Small intestine (tissue), 7 donors: ENCODE measurements around the gene CATSPER3. TPM values are rescaled to one million over a fixed set of nuclear protein-coding genes. Genes with fewer than 3 reads are reported as not detected.

ENCODE experiments used
- DNase-seq, 2 donors: peaks; one replicate each; pipeline versions ENCODE4 v3.0.0 to v3.0.0-alpha.2; 2013
- FAIRE-seq: peaks from 2 replicates; lab custom pipeline; 2012; peaks lifted over from hg19 to GRCh38; lab: Jason Lieb, UNC
- H3K27ac ChIP-seq, 3 donors: one replicate each; pipeline ENCODE4 v1.5.1; 2013; ENCODE audit warnings: low read length in 2 of 3, mild to moderate bottlenecking in 2 of 3, control low read depth in 1 of 3, inconsistent platforms in 1 of 3, low read depth in 1 of 3, moderate library complexity in 1 of 3
- H3K27me3 ChIP-seq, 3 donors: one replicate each; pipeline ENCODE4 v1.6.1; 2013; ENCODE audit warnings: low read length in 3 of 3, inconsistent platforms in 1 of 3; ENCODE audit not compliant: control insufficient read depth in 3 of 3, insufficient read depth in 3 of 3
- H3K36me3 ChIP-seq, 3 donors: one replicate each; pipeline ENCODE4 v1.6.1; 2013; ENCODE audit warnings: low read length in 3 of 3, inconsistent platforms in 1 of 3, low read depth in 1 of 3, mild to moderate bottlenecking in 1 of 3, moderate library complexity in 1 of 3; ENCODE audit not compliant: control insufficient read depth in 3 of 3, insufficient read depth in 2 of 3
- H3K4me1 ChIP-seq, 3 donors: one replicate each; pipeline ENCODE4 v1.6.1; 2013; ENCODE audit warnings: low read length in 2 of 3, inconsistent platforms in 1 of 3, low read depth in 1 of 3, mild to moderate bottlenecking in 1 of 3, moderate library complexity in 1 of 3; ENCODE audit not compliant: control insufficient read depth in 3 of 3, insufficient read depth in 2 of 3
- H3K4me3 ChIP-seq, 3 donors: one replicate each; pipeline ENCODE4 v1.5.1; 2013; ENCODE audit warnings: low read length in 3 of 3, control low read depth in 1 of 3, inconsistent platforms in 1 of 3, low read depth in 1 of 3, mild to moderate bottlenecking in 1 of 3, moderate library complexity in 1 of 3
- H3K9me3 ChIP-seq, 2 donors: one replicate each; pipeline ENCODE4 v1.6.1; 2013; ENCODE audit warnings: low read depth in 1 of 2, low read length in 1 of 2; ENCODE audit not compliant: control insufficient read depth in 2 of 2, insufficient read depth in 1 of 2
- WGBS, 3 donors: extraction: QIAGEN DNeasy Blood & Tissue Kit; methylation state at CpG; one replicate each; pipeline ENCODE4 v1.1.7; 2013; 5-methylcytosine and 5-hydroxymethylcytosine counted together
- polyA plus RNA-seq, 4 donors: library from polyadenylated mRNA; stranded (reverse) in 3 of 4; unstranded in 1 of 4; fragments of 200-250 nt in 3 of 4; fragments of 120-200 nt in 1 of 4; gene quantifications; one replicate each; pipeline versions ENCODE4 v1.2.1 to v1.2.3, GENCODE V29; 2013
- donor health status: healthy with polysubstance abuse.
- donor health status: control.
- donor health status: control.
- donor health status: Bipolar disorder and iron deficiency.
- donor health status: healthy.

Gene CATSPER3
- polyA plus RNA-seq, 4 donors: 0.46 to 5.8 (median 2.3) TPM

DNA sequence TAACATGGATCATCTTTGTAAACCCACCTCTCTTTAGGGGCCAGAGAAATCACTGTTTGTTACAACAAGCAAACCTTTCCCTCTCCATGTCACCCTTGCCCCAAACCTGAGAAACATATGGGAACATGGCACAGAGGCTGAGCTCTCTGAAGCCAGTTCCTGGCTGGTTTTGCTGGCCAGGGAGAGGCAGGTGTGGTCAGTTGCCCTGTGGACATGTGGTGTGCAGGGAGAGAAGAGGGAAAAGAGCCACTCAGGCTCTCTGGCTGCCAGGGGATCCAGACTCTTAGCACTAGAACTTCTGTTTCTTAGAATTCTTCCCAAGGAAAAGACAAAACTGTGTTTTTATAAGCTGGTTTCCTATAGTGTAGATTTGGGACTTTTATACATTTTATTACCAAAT is 4.6 kb upstream of the CATSPER3 start:
- H3K27me3 ChIP-seq: no peaks in the 10 kb centered on the region
- no peaks in the 10 kb centered on the region for H3K9me3 ChIP-seq
- no peak overlapping the region for H3K4me3 ChIP-seq
- FAIRE-seq (no peak), DNase-seq (no peak)
- peaks cover 0 to 7% (median 0%) of the 10 kb centered on the region in 3 donors for H3K4me1 ChIP-seq
- peaks cover 4 to 24% (median 5%) of the 10 kb centered on the region in 3 donors for H3K36me3 ChIP-seq
- H3K27ac ChIP-seq: no peak overlapping the region

DNA sequence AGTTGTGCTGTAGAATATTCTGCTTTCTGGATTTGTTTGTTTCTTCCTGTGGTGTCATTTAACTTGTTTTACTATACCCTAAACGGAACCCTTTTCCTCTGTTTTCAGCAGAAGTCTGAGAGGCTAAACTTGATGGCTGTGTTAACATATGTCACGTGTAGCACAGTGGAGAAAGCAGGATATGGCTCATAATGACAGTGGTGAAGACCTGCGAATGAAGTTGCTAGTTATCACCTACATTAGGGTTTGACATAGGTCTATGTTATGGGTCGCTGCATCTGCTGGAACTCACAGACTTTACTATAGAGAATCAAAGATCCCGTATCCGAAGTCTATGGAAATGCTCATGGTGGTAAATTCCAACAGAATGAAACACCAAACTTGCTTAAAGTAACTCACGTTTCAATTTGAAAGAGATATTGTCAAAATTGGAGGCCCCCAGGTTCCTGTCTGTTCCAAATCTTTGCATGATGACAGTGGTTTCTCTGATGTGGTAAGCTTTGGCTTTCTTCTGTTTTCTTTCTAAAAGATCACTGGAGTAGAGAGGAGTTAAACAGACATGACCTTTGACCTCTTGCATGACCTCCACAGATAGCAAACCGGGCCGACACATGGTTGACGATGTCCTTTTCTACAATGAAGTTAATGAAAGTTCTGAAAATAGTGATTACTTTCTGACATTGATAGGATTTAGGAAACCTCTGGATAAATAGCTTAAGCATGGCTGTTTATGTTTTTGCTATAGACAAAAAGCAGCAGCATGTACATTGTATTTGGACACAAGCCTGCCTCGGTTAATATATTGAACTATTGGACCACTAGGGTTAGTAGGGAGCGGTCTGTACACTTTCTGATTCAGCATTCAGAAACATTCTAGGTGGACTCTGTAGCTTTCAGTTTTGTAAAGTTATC is 3.1 kb upstream of the CATSPER3 start:
- H3K4me1 ChIP-seq: no peaks in the 10 kb centered on the region
- no peak overlapping the region for H3K4me3 ChIP-seq
- H3K27me3 ChIP-seq: no peaks in the 10 kb centered on the region
- H3K27ac ChIP-seq: no peak overlapping the region
- 81 to 89% (median 85%) methylated on average over 12 of the region's 12 CpGs for WGBS, 3 donors
- DNase-seq (no peak), FAIRE-seq (no peak)
- H3K9me3 ChIP-seq: no peaks in the 10 kb centered on the region
- peaks cover 4 to 24% (median 5%) of the 10 kb centered on the region in 3 donors for H3K36me3 ChIP-seq

DNA sequence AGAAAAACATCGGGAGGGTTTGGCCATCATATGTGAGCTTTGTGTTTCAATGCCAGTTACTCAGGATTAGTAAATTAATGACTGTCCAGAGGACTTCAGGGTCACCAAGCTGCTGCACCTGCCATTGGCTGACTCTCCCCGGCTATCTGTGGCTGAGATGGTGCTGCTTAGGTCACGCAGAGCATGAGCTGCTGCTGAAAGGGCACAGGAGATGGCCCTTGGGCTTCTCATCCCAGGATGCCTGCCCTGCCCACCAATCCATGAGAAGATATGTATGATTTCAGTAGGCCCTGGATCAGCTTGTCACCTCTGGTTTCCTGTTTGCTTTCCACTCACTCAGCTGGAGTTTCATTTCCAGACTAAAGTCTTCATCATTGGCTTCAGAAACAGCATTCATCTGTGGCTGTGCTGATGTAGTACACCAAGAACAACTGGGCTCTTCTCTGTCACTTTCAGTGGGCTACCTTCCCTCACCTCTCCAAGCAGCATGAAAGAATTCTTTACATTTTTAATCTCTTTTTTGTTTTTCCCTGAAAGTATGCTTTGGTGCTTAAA is 2.4 kb upstream of the CATSPER3 start:
- Histone ChIP-seq H3K9me3 (no peaks in the 10 kb centered on the region), H3K4me3 (no peak overlapping the region), H3K36me3 (peaks cover 4 to 28% (median 5%) of the 10 kb centered on the region in 3 donors), H3K27ac (no peak overlapping the region), H3K27me3 (no peaks in the 10 kb centered on the region), H3K4me1 (no peaks in the 10 kb centered on the region)
- no peak for FAIRE-seq
- 80 to 91% (median 82%) methylated on average over 3 of the region's 3 CpGs for WGBS, 3 donors
- no peak for DNase-seq

DNA sequence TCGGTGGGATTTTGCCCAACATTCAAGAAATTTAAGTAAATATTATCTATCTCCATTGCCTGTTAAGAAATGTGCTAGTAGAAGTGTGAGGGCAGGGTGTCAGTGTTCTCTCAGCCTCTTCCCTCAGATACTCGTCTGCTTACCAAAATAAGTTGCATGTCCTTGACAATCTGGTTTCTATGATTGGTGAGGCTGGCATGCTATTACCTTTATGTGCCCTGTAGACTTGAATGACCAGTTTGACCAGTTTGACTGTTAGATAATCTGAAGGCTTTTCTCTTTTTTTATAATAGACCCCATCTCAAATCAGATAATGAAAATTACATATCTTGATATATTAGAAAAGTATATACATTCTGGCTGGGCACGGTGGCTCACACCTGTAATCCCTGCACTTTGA is 348 bp downstream of the CATSPER3 start:
- Histone ChIP-seq H3K27ac (no peak overlapping the region), H3K27me3 (no peaks in the 10 kb centered on the region), H3K4me1 (no peaks in the 10 kb centered on the region), H3K4me3 (no peak overlapping the region), H3K9me3 (no peaks in the 10 kb centered on the region), H3K36me3 (peaks cover under 1 to 22% (median 8%) of the 10 kb centered on the region in 3 donors)
- 52 to 80% (median 66%) methylated on average over 3 of the region's 3 CpGs for WGBS, 3 donors
- DNase-seq (no peak), FAIRE-seq (no peak)

- Histone ChIP-seq H3K9me3 (no peaks in the 10 kb centered on the region), H3K27me3 (no peaks in the 10 kb centered on the region), H3K36me3 (peaks cover 0 to 17% (median 8%) of the 10 kb centered on the region in 3 donors), H3K4me1 (no peaks in the 10 kb centered on the region), H3K4me3 (no peak overlapping the region), H3K27ac (no peak overlapping the region)
- no peak for DNase-seq
- FAIRE-seq: no peak
Observed at GRCh38 chr5:134969166-134969565, 1.5 kb downstream of the CATSPER3 start.

DNA sequence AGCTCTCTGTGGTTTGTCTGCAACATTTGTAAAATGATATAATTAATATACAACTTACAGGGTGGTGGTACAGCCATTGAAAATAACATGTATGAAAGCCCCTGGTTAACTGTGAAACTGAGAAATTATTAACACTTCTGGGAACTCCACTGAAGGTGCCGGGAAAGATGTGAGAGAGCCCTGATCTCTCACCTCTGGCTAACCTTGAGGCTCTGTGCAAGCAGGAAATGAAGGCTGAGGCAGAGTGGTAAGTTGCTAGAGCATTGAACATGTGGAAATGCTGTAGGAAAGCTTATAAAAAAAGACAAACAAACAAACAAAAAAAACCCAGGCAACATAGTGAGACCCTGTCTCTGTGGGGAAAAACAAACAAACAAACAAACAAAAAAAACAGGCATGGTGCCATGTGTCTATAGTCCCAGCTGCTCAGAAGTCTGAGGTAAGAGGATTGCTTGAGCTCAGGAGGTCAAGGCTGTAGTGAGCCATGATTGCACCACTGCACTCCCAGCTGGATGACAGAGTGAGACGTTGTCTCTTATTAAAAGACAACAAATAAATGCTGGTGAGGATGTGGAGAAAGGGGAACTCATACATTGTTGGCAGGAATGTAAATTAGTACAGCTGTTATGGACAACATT is 7.5 kb downstream of the CATSPER3 start:
- no peaks in the 10 kb centered on the region for H3K27me3 ChIP-seq
- FAIRE-seq: no peak
- H3K4me3 ChIP-seq: no peak overlapping the region
- DNase-seq: no peak
- no peak overlapping the region for H3K27ac ChIP-seq
- peaks cover 0 to 11% (median 9%) of the 10 kb centered on the region in 3 donors for H3K36me3 ChIP-seq
- no peaks in the 10 kb centered on the region for H3K4me1 ChIP-seq
- 50 to 76% (median 70%) methylated on average over 2 of the region's 2 CpGs for WGBS, 3 donors
- H3K9me3 ChIP-seq: peaks cover 2 to 28% of the 10 kb centered on the region in 2 donors

DNA sequence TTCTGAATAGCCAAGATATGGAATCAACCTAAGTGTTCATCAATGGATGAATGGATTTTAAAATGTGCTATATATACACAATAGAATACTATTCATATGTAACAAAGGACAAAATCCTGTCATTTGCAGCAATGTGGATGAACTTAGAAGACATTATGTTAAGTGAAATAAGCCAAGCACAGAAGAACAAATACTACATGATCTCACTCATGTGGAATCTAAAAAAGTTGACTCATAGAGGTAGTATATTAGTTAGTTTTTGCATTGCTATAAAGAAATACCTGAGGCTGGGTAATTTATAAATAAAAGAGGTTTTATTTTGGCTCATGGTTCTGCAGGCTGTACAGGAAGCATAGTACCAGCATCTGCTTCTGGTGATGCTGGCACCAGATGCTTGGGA is 8.1 kb downstream of the CATSPER3 start:
- Histone ChIP-seq H3K4me3 (no peak overlapping the region), H3K27ac (no peak overlapping the region), H3K9me3 (peaks cover 2 to 31% of the 10 kb centered on the region in 2 donors), H3K4me1 (no peaks in the 10 kb centered on the region), H3K27me3 (no peaks in the 10 kb centered on the region), H3K36me3 (peaks cover 0 to 9% (median 5%) of the 10 kb centered on the region in 3 donors)
- FAIRE-seq (no peak), DNase-seq (no peak)

GRCh38 chr5:134976841-134977240 is 9.1 kb downstream of the CATSPER3 start:
- H3K4me1 ChIP-seq: no peaks in the 10 kb centered on the region
- peaks cover 0 to 5% (median 2%) of the 10 kb centered on the region in 3 donors for H3K36me3 ChIP-seq
- WGBS, 3 donors: 92 to 100% (median 100%) methylated on average over 1 of the region's 1 CpG
- FAIRE-seq (no peak), DNase-seq (no peak)
- peaks cover 2 to 39% of the 10 kb centered on the region in 2 donors for H3K9me3 ChIP-seq
- H3K27ac ChIP-seq: no peak overlapping the region
- H3K4me3 ChIP-seq: no peak overlapping the region
- H3K27me3 ChIP-seq: no peaks in the 10 kb centered on the region
